A673 (cell line): ENCODE results near the gene ZNF678.

Experiments
- CTCF ChIP-seq: fragments of 300-800, 200-600 bp; sonication (generic); conservative IDR thresholded peaks from 2 replicates; pipeline ENCODE4 v1.5.1; 2017; ENCODE audit warnings: low read depth, mild to moderate bottlenecking, antibody characterized with exemption, low read length, moderate library complexity, mixed read lengths
- EZH2 ChIP-seq: fragments of 200-600 bp; sonication (generic); IDR thresholded peaks from 2 replicates; pipeline ENCODE4 v1.6.1; 2017; ENCODE audit warnings: borderline replicate concordance, low read depth, mild to moderate bottlenecking, mixed read lengths, antibody characterized with exemption, low read length; ENCODE audit not compliant: poor library complexity, severe bottlenecking

DNA sequence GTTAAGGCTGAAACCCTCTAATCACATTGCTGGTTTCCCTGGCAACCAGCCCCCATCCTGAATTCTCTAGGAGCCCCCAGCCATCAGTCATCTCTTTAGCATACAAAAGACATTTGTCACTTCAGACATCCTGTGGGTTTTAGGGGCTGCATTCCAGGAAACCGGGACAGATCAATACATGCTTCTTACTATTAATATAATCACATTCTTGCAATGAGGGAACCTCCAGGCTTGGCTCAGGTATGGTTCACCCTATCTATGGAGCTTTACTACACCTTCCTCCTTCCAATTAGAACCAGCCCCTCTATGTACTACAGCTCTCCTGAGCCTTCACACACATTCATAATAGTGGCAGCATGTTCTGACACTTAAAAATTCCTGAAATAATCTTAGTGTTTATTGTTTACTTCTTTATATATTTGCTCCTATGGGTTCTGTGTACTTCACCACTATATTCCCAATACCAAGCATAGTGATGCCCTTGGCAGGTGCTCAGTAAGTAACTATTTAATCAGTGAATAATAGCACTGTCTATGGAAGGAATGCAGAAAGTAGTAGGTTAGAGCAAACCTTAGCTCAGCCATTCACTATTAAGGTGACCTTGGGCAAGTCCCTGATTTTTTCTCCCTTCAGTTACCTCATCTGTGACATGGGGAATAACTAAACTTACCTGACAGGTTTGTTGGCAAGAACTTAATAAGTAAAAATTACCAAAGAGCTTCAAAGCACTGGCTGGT is 59.6 kb downstream of the ZNF678 start:
- TF ChIP-seq CTCF: no peak
- TF ChIP-seq EZH2: no peak
